ENCODE results near the gene IGF1. TPM values are rescaled to one million over a fixed set of nuclear protein-coding genes. Genes with fewer than 3 reads are reported as not detected.
"Not testable (repeated sequence)": the region's sequence is repeated elsewhere in the genome, so short reads cannot be mapped to it uniquely, and the experiment has no call there.

IGF1 gene
- total RNA-seq, 2 experiments from 2014 or later = 1.1 to 2.5 TPM

DNA sequence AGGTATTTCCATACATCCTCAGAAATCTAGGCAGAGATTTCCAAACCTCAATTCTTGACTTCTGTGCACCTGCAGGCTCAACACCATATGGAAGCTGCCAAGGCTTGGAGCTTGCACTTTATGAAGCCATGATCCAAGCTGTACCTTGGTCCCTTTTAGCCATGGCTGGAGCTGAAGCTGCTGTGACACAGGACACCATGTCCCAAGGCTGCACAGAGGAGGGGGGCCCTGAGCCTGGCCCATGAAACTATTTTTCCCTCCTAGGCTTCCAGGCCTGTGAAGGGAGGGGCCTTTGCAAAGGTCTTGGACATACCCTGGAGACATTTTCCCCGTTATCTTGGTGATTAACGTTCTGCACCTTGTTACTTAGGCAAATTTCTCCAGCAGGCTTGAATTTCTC, 110.5 kb downstream of the IGF1 start:
- Mint-ChIP-seq H3K4me1 (peaks cover 4% of the 10 kb centered on the region), H3K9me3 (ENCODE audit: low read depth) (peaks cover 2% of the 10 kb centered on the region), H3K27me3 (peaks cover 13% of the 10 kb centered on the region), H3K27ac (no peak overlapping the region), H3K36me3 (no peaks in the 10 kb centered on the region), H3K4me3 (no peak overlapping the region)
- ATAC-seq (no peak), DNase-seq (no peak)
- CTCF ChIA-PET = no interaction called here

DNA sequence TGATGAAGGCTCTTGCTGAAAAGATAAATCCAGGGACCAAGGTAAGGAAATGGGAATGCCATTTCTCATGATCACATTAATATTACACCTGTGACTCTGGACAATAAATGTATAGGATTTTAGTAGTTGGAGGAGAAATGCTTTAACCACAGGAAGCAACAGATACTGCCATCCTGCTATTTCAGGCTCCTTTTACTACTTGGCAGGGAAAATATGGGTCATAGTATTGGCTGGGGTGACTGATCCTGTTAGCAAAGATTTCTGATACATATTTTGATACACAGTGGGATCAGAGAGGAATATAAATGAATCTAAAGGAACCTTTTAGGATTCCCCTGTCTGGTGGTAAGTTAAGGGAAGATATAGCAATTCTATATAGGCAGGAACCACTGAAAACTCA, 115.0 kb downstream of the IGF1 start:
- H3K4me1 Mint-ChIP-seq = no peaks in the 10 kb centered on the region
- no peaks in the 10 kb centered on the region for H3K36me3 Mint-ChIP-seq
- H3K27ac Mint-ChIP-seq = no peak overlapping the region
- H3K9me3 Mint-ChIP-seq (ENCODE audit: low read depth) = no peaks in the 10 kb centered on the region
- DNase-seq (no peak), ATAC-seq (no peak)
- H3K27me3 Mint-ChIP-seq = peaks cover 19% of the 10 kb centered on the region
- no peak overlapping the region for H3K4me3 Mint-ChIP-seq
- CTCF ChIA-PET = no interaction called here

DNA sequence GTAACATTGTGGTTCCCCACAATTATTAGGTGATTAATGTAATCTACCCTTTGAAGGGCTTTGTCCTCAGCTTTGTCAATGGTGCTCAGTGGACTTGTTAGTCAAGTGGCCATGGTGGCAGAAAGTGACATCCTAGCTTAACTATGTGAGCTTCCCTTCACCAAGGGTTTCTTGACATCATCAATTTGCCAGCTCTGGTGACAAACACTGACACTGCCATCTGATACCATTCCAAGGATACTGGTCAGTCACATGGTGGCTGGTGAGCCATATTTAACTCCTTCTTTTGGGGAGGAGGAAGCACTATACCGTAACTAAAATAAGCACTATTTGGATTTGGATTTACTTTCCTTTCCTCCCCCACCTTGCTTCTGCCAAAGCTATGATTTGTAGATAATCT, 115.7 kb downstream of the IGF1 start:
- DNase-seq = no peak

DNA sequence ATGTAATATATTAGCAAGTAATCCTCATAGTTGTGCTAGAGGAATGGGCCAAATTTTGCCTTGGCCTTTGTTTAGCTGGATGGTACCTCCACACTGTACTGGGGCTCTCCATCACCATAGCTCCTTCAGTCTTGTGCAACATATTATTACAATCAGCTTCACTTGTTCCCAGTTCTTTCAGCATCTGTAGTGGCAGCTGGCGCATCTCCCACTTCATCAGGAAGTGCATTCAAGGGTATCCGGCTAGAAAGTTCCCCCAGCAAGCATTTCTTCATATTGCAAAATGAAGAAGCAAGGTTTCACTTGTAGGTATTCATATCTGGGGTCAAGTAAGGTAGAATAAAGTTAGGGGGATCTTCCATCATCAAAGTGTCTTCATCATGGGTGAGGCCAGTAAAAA, 123.7 kb downstream of the IGF1 start:
- CTCF ChIA-PET = no interaction called here
- H3K9me3 Mint-ChIP-seq (ENCODE audit: low read depth) = peaks cover 15% of the 10 kb centered on the region
- DNase-seq (no peak), ATAC-seq (no peak)
- no peak overlapping the region for H3K27ac Mint-ChIP-seq
- no peak overlapping the region for H3K4me3 Mint-ChIP-seq
- no peaks in the 10 kb centered on the region for H3K4me1 Mint-ChIP-seq
- H3K27me3 Mint-ChIP-seq = peaks cover 10% of the 10 kb centered on the region
- H3K36me3 Mint-ChIP-seq = peaks cover 1% of the 10 kb centered on the region

More for the DNA sequence above, 115.7 kb downstream of the IGF1 start:
- peaks cover 19% of the 10 kb centered on the region for H3K27me3 Mint-ChIP-seq
- H3K27ac Mint-ChIP-seq = no peak overlapping the region
- CTCF ChIA-PET = no interaction called here
- no peaks in the 10 kb centered on the region for H3K36me3 Mint-ChIP-seq
- H3K4me3 Mint-ChIP-seq = no peak overlapping the region
- H3K9me3 Mint-ChIP-seq (ENCODE audit: low read depth) = no peaks in the 10 kb centered on the region
- H3K4me1 Mint-ChIP-seq = no peaks in the 10 kb centered on the region
- ATAC-seq = no peak

DNA sequence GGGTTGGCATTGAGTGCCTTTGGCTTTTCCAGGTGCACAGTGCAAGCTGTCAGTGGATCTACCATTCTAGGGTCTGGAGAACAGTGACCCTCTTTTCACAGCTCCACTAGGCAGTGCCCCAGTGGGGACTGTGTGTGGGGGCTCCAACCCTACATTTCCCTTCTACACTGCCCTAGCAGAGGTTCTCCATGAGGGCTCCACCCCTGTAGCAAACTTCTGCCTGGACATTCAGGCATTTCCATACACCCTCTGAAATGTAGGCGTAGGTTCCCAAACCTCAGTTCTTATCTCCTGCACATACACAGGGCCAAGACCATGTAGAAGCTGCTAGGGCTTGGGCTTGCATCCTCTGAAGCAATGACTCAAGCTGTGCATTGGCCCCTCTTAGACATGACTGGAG, 126.1 kb downstream of the IGF1 start:
- H3K27me3 Mint-ChIP-seq, H3K4me3 Mint-ChIP-seq, H3K27ac Mint-ChIP-seq, H3K36me3 Mint-ChIP-seq, DNase-seq, H3K4me1 Mint-ChIP-seq, ATAC-seq, CTCF ChIA-PET: not testable (repeated sequence)
- peaks cover 15% of the 10 kb centered on the region for H3K9me3 Mint-ChIP-seq (ENCODE audit: low read depth)

DNA sequence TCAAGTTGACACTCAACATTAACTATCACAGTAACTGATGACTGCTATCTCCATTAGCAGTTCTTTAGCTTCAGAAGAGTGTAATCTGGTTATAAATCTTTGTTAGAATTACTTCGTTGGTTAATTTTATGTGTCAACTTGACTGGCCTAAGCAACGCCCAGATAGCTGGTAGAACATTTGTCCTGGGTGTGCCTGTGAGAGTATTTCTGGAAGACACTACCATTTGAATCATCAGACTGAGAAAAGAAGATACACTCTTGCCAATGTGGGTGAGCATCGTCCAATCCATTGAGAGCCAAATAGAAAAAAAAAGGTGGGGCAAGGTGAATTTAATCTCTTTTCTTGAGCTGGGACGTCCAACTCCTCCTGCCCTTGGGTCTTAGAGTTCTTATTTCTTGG, 129.0 kb downstream of the IGF1 start:
- Mint-ChIP-seq H3K27ac (no peak overlapping the region), H3K4me1 (no peaks in the 10 kb centered on the region)
- CTCF ChIA-PET = no interaction called here

DNA sequence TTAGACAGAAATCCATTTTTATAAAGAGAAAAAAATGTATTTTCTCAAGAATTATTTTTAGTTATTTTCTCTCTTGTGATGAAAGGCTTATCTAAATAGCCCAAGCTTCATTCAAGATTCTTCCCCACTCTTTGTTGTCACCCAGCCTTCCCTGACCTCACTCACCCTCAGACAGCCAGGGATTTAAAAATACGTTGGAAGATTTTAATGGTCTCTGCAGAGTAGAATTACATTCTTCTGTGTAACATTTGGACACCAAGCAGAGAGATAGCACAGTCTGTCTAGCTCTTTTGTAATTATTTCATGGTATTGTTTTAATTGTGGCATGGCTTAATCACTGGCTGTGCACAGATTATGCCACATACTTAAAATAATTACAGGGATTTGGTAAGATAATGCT, 130.3 kb downstream of the IGF1 start:
- H3K4me3 Mint-ChIP-seq = no peak overlapping the region

More for the DNA sequence above, 129.0 kb downstream of the IGF1 start:
- H3K36me3 Mint-ChIP-seq = peaks cover 1% of the 10 kb centered on the region
- DNase-seq = no peak
- peaks cover 8% of the 10 kb centered on the region for H3K27me3 Mint-ChIP-seq
- ATAC-seq = no peak
- peaks cover 15% of the 10 kb centered on the region for H3K9me3 Mint-ChIP-seq (ENCODE audit: low read depth)
- no peak overlapping the region for H3K4me3 Mint-ChIP-seq

DNA sequence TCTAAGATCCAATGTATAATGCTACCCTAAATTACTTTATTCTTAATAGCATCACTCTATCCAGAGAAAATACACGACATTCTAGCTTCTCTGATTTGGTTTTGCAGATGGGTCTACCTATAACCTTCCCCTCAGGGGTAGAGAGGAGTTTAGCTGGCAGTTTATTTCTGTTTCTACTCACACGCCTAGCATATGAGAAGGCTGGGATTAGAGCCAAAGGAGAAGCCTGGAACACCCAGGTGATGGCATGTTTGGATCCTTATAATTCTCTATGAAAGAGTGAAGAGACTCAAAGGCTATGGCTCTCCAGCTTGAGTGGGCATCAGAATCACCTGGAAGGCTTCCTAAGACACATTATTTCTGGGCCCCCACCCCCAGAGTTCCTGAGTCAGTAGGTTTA, 131.3 kb downstream of the IGF1 start:
- DNase-seq = no peak
- ATAC-seq = no peak
- Mint-ChIP-seq H3K36me3 (no peaks in the 10 kb centered on the region), H3K4me1 (no peaks in the 10 kb centered on the region), H3K4me3 (no peak overlapping the region), H3K9me3 (ENCODE audit: low read depth) (peaks cover 9% of the 10 kb centered on the region), H3K27me3 (peaks cover 8% of the 10 kb centered on the region), H3K27ac (no peak overlapping the region)
- CTCF ChIA-PET = no interaction called here

More for the DNA sequence above, 130.3 kb downstream of the IGF1 start:
- DNase-seq (no peak), ATAC-seq (no peak)
- H3K36me3 Mint-ChIP-seq = no peaks in the 10 kb centered on the region
- H3K27ac Mint-ChIP-seq = no peak overlapping the region
- H3K4me1 Mint-ChIP-seq = no peaks in the 10 kb centered on the region
- H3K9me3 Mint-ChIP-seq (ENCODE audit: low read depth) = peaks cover 12% of the 10 kb centered on the region
- peaks cover 8% of the 10 kb centered on the region for H3K27me3 Mint-ChIP-seq
- CTCF ChIA-PET = no interaction called here

DNA sequence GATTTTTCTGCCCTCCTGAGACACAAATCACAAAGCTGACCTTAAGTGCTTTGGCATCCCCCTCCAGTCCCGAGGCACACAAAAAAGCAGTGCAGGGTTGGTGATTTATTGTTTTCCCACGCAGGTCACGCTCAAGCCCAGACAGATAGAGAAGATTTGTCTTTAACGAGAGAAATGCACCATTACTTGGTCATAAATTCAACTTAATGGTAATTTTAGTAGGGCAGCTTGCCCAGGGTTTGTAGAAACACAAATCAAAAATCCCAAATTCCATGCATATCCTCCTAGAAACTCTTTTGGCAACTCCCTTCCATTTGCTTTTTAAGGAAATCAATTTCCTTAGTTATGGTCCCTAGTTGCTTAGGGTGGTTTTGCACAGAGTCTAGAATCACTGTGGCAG, 132.6 kb downstream of the IGF1 start:
- no peaks in the 10 kb centered on the region for H3K4me1 Mint-ChIP-seq
- CTCF ChIA-PET = no interaction called here
- H3K36me3 Mint-ChIP-seq = no peaks in the 10 kb centered on the region
- no peak overlapping the region for H3K27ac Mint-ChIP-seq
- DNase-seq (no peak), ATAC-seq (no peak)
- peaks cover 7% of the 10 kb centered on the region for H3K9me3 Mint-ChIP-seq (ENCODE audit: low read depth)
- peaks cover 8% of the 10 kb centered on the region for H3K27me3 Mint-ChIP-seq
- no peak overlapping the region for H3K4me3 Mint-ChIP-seq
